SKM-1 (cell line): ENCODE data around the gene GATA5.
A peak's percentile ranks its signal among the peaks of the same experiment; 100 is the strongest.

ENCODE experiments used
- DNase-seq: peaks from one replicate; lab custom pipeline; 2025; ENCODE audit not compliant: unreplicated experiment; lab: John Stamatoyannopoulos, UW

The GATA5 gene

DNA sequence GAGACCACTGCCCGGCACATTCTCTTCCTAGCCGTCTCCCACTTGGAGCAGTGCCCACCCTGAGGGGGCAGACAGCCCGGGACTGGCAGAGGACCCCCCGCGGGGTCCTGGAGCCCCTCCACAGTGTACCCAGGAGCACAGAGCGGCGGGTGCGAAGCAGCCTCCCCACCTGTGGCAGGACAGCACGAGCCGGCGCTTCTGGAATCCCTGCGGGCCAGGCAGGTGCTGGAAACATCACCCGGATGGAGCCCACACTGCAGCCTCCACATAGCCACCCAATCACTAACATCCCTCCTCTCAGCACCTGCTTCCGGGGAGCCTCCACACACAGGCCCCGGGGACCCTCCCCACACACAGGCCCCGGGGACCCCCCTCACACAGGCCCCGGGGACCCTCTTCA, 18.7 kb downstream of the GATA5 start:
- no peak for DNase-seq

DNA sequence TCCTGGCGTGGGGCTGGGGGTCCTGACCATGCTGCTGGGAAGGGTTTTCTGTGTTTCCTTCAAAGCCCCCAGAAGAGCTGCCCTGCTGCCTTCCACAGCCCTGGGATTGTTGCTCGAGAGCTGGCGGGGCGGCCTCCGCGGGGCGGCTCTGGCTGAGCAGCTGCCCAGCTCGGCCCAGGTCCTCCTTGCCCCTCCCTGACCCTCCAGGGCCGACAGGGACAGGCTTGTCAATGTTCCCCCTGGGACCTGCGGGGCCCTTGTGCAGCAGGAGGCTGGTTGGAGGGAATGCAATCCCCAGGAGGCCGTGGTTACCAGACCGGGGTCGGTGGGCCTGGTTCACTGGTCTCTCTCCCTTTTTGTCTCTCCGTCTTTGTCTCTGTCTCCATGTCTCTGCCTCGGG, 19.9 kb downstream of the GATA5 start:
- DNase-seq = no peak

GRCh38 chr20:62454904-62455636, 20.7 kb downstream of the GATA5 start:
- DNase-seq = no peak

- no peak for DNase-seq
Observed at GRCh38 chr20:62453186-62453808, 22.5 kb downstream of the GATA5 start.

DNA sequence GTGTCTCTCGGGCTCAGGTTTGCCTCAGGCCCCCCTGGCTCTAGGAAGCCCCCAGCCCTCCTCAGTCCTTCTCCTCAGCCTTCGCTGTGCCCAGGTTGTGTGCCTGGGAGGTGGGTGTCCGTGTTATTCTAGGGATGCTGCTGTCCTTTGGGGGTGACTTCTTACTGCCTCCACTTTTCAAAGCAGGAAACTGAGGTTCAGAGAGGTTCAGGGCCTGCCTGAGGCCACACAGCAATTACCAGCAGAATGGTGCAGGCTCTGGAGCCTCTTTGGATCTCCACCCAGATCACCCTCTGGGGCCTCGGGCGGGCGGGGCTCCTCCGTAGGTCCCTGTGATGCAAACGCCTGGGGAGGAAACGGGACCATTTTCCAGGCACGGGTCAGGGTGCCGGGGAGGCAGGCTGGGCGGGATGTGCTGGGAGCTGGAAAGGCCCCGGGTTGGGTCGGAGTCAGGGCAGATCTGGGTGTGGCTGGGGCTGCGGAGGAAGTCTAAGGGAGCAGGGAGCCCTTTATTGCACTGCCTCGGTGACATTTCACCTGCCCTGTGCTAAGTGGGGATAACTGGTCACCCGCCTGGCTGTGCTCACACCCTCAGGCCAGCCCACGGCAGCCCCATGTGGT, 23.2 kb downstream of the GATA5 start:
- no peak for DNase-seq

GRCh38 chr20:62451970-62452369, 23.8 kb downstream of the GATA5 start:
- no peak for DNase-seq

- DNase-seq = no peak
Observed at GRCh38 chr20:62451156-62451767, 24.5 kb downstream of the GATA5 start.

DNA sequence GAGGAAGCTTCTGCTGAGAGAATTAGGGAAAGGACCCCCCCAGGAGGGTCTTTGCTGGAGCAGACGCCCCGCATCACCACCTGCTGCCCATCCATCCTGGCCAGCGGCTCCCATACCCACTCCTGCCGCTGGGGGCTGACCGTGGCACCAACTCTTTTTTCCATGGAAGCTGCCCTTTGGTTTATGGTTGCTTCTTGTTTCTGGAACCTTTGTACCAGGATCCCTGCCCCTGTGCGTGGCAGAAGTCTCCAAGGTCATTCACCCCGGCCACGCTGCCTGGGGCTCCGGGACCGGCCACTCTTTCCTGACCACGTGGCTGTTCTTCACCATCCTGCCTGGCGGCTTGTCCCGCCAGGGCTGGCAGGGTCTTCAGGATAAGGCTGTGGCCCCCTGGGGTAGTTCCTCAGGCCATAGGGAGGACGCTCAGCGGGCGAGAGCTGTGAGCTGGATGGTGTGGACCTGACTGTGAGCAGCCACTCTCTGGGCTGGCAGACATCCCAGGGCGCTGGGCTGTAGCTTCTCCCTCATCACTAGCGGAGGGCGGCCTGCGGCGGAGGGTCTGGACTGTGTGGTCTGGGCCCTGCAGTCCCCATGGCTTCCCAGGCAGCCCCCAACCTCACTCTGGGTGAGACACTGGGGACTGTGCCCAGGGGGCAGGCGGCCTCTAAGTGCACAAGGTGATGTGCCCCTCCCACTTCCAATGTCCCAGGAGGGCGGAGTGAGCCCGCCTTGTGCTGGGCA, 25.7 kb downstream of the GATA5 start:
- DNase-seq = no peak

DNA sequence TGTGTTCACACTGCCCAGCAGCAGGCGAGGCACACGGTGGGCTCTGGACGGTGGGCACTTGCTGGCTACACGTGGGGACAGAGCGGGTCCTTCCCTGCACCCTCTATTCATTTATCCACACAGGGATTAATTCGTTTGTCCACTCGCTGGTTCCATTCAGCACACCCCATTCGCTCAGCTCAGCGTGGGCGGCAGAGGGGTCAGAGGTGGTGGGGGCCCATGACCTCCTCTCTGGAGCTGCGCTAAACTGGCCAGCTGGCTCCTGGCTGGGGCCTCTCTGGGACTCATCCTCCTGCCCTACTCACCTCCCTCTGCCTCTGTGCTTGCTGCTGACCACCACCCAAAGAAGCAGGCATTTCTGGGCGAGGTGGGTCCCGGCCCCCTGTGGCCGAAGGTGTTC, 27.0 kb downstream of the GATA5 start:
- DNase-seq = no peak

- no peak for DNase-seq
Observed at GRCh38 chr20:62448038-62448437, 27.8 kb downstream of the GATA5 start.

GRCh38 chr20:62446888-62447869, 28.6 kb downstream of the GATA5 start:
- DNase-seq = no peak

DNA sequence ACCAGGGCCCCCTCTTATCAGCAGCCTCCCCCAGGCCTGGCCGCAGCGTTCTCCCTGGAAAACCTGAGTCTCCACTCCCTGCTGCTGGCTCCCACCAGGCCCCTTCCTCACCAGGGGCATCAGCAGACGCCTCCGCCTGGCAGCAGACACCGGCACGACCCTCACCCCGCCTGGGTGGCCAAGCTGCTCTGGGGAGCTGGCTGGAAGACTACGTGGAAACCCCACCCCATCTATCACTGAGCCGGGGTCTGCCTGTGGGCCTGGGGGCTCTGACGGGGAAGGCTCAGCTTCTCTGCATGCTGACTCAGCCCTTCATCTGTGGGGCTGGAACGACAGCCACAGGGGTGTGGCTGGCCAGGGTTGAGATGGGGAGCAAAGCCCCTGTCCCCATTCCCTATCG, 29.3 kb downstream of the GATA5 start:
- DNase-seq = no peak

GRCh38 chr20:62445553-62446340, 30.0 kb downstream of the GATA5 start:
- DNase-seq = no peak

DNA sequence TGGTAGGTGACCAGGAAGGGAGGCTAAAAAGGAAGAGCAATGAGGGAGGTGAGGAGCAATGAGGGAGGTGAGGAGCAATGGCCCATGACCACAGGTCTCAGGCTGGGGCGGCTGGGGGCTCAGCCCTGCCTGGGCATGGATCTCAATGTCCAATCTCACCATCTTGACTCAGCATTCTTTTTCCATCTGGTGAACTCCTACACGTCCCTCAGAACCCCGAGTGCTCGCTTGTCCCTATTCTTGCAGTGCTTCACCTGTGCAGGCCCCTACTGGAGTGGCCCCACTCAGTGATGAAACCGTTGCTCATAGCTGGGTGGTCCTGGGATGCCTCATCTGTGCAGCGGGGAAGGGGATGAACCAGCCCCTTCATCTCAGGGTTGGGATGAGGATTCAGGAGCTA, 31.5 kb downstream of the GATA5 start:
- no peak for DNase-seq

- no peak for DNase-seq
Observed at GRCh38 chr20:62441987-62442539, 33.7 kb downstream of the GATA5 start.

DNA sequence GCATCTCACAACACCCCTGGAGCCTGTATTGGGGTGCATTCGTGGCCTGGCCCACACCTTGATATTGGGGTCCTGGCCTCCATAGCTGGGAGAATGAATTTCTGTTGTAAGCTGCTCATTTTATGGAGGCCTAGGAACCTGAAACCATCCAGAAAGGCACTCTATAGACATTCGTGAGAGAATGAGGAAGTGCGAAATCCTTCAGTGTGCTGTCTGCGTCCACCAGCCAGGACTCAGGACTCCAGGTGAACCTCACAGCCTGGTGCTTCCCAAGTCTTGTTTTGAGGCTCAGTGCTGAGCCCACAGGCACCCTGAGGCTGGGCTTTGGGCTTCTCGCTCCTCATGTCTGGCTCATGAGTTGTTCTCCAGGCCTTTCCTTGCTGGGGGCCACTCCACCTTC, 36.6 kb downstream of the GATA5 start:
- peak; percentile 36 for DNase-seq

- no peak for DNase-seq
Observed at GRCh38 chr20:62437927-62438326, 37.9 kb downstream of the GATA5 start.

DNA sequence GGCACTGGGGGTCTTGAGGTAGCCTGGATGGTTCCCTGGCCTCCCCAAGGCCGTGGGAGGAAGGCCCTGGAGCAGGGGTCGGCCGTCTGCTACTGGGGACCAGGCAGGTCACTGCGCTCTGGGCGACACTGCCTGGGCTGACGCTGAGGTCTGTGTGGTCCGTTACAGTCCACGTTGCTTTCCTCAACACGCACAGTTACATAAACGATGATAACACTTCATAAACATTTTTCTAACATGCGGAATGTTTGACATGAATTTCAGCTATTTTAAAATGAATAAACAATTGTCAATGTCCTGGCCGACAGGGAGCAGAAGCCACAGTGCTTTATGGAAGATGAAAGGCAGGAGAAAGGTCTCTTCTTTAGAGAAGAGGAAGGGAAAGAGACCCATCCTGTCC, 38.3 kb downstream of the GATA5 start:
- no peak for DNase-seq

GRCh38 chr20:62436692-62437091, 39.1 kb downstream of the GATA5 start:
- no peak for DNase-seq
